HG02678 (cell line): Measurements from ENCODE around the gene HMCN2.

Experiments used
- ATAC-seq: cut with Tn5 transposase; IDR thresholded peaks from one replicate; pipeline ENCODE4 v1.9.1; 2021; ENCODE audit warnings: mild to moderate bottlenecking, moderate library complexity; ENCODE audit not compliant: unreplicated experiment

The HMCN2 gene

GRCh38 chr9:130444565-130445221, 179.1 kb downstream of the HMCN2 start, which contains the start of gene ASS1:
ASS1 (plus strand) TSS chr9:130444961; CDS start chr9:130452229, 7,268 bp downstream.
- peak; percentile 43 for ATAC-seq

GRCh38 chr9:130445268-130445983, 179.9 kb downstream of the HMCN2 start:
- ATAC-seq, result no peak

GRCh38 chr9:130446101-130446861, 180.7 kb downstream of the HMCN2 start:
- no peak for ATAC-seq

GRCh38 chr9:130447193-130447816, 181.7 kb downstream of the HMCN2 start:
- ATAC-seq, result no peak

- ATAC-seq, result no peak
Observed at GRCh38 chr9:130448035-130448624, 182.6 kb downstream of the HMCN2 start.

- ATAC-seq, result no peak
Observed at GRCh38 chr9:130448771-130449603, 183.4 kb downstream of the HMCN2 start.

- no peak for ATAC-seq
Observed at GRCh38 chr9:130450344-130451003, 184.9 kb downstream of the HMCN2 start.

GRCh38 chr9:130451004-130451390, 185.4 kb downstream of the HMCN2 start:
- ATAC-seq, result no peak

- no peak for ATAC-seq
Observed at GRCh38 chr9:130451509-130452388, 186.2 kb downstream of the HMCN2 start.

GRCh38 chr9:130452835-130453234, 187.3 kb downstream of the HMCN2 start:
- no peak for ATAC-seq

GRCh38 chr9:130453487-130453886, 187.9 kb downstream of the HMCN2 start:
- no peak for ATAC-seq

- no peak for ATAC-seq
Observed at GRCh38 chr9:130454096-130454811, 188.7 kb downstream of the HMCN2 start.

GRCh38 chr9:130454812-130455325, 189.3 kb downstream of the HMCN2 start:
- no peak for ATAC-seq

- no peak for ATAC-seq
Observed at GRCh38 chr9:130458027-130458803, 192.7 kb downstream of the HMCN2 start.

- no peak for ATAC-seq
Observed at GRCh38 chr9:130458804-130459067, 193.2 kb downstream of the HMCN2 start.

- ATAC-seq, result no peak
Observed at GRCh38 chr9:130459151-130459550, 193.6 kb downstream of the HMCN2 start.
